Left renal pelvis (tissue), 4 donors: ENCODE results near the gene KRTAP5-1. TPM values are rescaled to one million over a fixed set of nuclear protein-coding genes. Genes with fewer than 3 reads are reported as not detected.

ENCODE experiments used
- DNase-seq, 4 donors: peaks; one replicate each; pipeline ENCODE4 v3.0.0-alpha.2; 2013; ENCODE audit warnings: low read depth in 4 of 4, low spot score in 3 of 4
- polyA plus RNA-seq, 4 donors: library from polyadenylated mRNA; unstranded; fragments of 120-200 nt; gene quantifications; one replicate each; pipeline ENCODE4 v1.2.1, GENCODE V29; 2013; ENCODE audit not compliant: insufficient read length in 4 of 4

Gene KRTAP5-1
- polyA plus RNA-seq, 4 donors = 0.24 to 0.63 TPM; not detected in 2

DNA sequence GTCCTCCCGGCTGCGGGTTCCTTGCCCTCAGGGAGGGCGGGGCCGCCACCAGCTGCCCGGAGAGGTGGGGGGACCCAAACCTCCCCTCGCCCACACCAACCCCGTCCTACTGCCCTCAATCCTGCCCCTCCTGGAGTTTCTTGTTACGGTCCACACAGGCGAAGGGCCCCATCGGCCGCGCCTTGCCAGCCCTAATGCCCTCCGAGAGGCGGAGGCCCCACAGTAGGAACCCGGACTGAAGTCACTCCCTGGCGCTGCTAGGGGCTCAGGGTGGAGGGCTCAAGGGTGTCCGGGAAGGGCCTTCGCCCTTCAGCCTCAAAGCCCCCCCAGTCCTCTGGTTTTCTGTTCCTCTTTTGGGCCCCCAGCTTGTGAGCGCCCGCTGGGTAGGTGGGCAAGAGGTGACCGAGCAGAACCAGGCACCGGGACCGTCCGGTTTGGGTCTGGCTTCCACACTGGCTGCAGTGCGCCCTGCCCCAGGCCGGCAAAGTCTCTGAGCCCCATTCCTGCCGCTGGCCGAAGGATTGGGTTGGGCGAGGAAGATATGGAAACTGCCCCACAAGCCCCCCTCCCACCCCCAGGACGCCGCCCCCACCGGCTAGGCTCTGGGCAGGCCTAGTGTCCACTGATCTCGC lies 37.5 kb downstream of the KRTAP5-1 start:
- no peak for DNase-seq

GRCh38 chr11:1546536-1547466 lies 38.3 kb downstream of the KRTAP5-1 start:
- DNase-seq = no peak

GRCh38 chr11:1546077-1546535 lies 39.0 kb downstream of the KRTAP5-1 start:
- DNase-seq = no peak

GRCh38 chr11:1545432-1545831 lies 39.7 kb downstream of the KRTAP5-1 start:
- no peak for DNase-seq

DNA sequence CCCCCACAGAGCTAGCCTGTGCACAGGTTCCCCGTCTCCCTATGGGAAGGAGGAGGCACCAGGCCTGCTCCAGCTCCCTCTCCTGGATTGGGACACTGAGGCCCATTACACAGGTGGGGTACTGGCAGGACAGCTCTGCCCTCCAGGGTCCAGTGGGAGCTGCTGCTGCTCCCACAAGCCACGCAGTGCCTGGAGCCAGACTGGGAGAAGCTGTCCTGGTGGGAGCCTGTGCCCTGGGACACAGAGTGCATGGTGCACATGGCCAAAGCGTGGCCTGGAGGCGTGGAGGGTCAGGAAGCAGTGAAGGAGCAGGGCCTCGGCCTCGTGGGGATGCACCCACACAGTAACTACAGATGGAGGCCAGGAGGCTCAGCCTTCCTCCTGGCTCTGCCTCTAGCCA lies 40.5 kb downstream of the KRTAP5-1 start:
- DNase-seq = no peak

- DNase-seq = no peak
Observed at GRCh38 chr11:1543606-1544263, 41.3 kb downstream of the KRTAP5-1 start.

- no peak for DNase-seq
Observed at GRCh38 chr11:1542267-1542666, 42.8 kb downstream of the KRTAP5-1 start.

DNA sequence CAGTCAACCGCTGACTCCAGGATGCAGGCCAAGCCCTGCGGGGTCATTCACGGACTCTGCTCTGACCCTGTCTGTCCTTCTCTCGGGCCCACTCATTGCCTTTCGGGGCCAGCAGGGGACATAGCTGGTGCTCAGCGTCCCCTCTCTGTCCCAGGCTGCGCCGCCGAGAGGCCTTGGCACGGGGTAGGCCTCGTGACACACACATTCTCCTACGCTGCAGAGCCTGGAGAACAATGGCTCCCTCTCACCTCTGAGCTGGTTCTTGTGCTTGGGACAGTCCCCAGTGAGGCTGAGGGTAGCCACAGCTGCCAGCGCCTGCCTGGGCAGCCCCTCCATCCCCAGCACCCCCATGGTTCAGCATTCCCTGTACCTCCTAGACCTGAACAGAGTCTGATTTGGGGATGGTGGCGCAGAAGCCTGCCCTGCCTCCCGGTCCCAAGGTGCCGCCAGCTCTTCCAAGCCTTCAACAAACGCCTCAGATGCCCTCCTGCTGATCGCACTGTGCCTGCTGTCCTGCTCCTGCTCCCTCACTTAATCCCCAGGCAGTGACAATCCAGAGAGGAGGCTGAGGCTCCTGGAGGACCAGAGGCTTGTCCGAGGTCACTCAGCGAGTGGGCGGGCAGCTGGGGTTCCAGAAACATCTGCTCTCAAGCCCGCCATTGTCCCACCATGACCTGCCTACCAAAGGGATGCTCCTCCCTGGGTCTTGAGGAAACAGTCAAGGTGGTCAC lies 43.4 kb downstream of the KRTAP5-1 start:
- no peak for DNase-seq

- DNase-seq = no peak
Observed at GRCh38 chr11:1540074-1540473, 45.0 kb downstream of the KRTAP5-1 start.

DNA sequence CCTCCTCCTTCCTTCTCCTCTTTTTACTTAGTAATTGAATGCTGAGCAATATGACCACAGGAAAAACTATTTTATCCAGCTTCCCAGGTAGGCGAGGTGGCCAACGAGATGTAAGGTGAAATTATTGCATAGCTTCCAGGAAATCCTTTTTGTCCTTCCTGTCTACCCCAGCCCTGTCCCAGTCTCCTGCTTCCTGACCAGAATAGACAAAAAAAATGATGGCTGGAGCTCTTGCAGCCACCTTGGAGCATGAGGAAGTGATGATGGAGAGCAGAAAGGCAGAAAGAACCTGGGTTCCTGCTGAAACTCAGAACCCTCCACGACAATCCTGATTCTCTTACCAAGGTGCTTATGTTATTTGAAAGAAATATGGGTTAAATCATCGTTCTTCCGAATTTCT lies 46.9 kb downstream of the KRTAP5-1 start:
- DNase-seq = no peak

GRCh38 chr11:1536065-1536843 lies 48.8 kb downstream of the KRTAP5-1 start:
- no peak for DNase-seq

GRCh38 chr11:1534682-1535081 lies 50.4 kb downstream of the KRTAP5-1 start:
- no peak for DNase-seq

Other genes with a start within 250 kb of the KRTAP5-1 start
- gene BRSK2, start 195.3 kb downstream of the KRTAP5-1 start, polyA plus RNA-seq = 1 to 10 TPM in 1 of 4 donors, under 1 TPM in 3; 0.64 to 1.1 (median 0.89) TPM
- gene MOB2, start 98.5 kb downstream of the KRTAP5-1 start, polyA plus RNA-seq = 10 to 100 TPM; 25.1 to 34.2 (median 29.0) TPM
- gene DUSP8, start 13.0 kb downstream of the KRTAP5-1 start, polyA plus RNA-seq = 1 to 10 TPM; 2.6 to 5.5 (median 4.4) TPM
- gene KRTAP5-2, start 13.0 kb upstream of the KRTAP5-1 start, polyA plus RNA-seq = not detected
- under 1 TPM in 1 of 4 donors, not detected in 3; 0.31 TPM for gene KRTAP5-3, start 23.2 kb upstream of the KRTAP5-1 start, polyA plus RNA-seq
- gene KRTAP5-4, start 36.9 kb upstream of the KRTAP5-1 start, polyA plus RNA-seq = not detected
- not detected for gene KRTAP5-5, start 44.5 kb upstream of the KRTAP5-1 start, polyA plus RNA-seq
- gene KRTAP5-6, start 111.9 kb upstream of the KRTAP5-1 start, polyA plus RNA-seq = not detected
- gene IFITM10, start 165.3 kb upstream of the KRTAP5-1 start, polyA plus RNA-seq = under 1 TPM; 0.11 to 0.47 (median 0.22) TPM
- 100 to 1,000 TPM; 171 to 263 (median 222) TPM for gene CTSD, start 178.6 kb upstream of the KRTAP5-1 start, polyA plus RNA-seq
- gene SYT8, start 249.7 kb upstream of the KRTAP5-1 start, polyA plus RNA-seq = 1 to 10 TPM in 1 of 4 donors, under 1 TPM in 1, not detected in 2; 0.42 to 1.1 TPM